Muscle layer of colon (tissue), 2 donors: ENCODE measurements around the gene DPP4.

Source experiments
- H3K27ac ChIP-seq: one replicate; pipeline ENCODE4 v1.7.0; 2013; ENCODE audit warnings: low read depth, mild to moderate bottlenecking, low read length, moderate library complexity
- H3K27me3 ChIP-seq, 2 donors: one replicate each; pipeline ENCODE4 v1.7.0; 2013; ENCODE audit warnings: low read length in 2 of 2, mild to moderate bottlenecking in 2 of 2; ENCODE audit not compliant: insufficient read depth in 2 of 2, control insufficient read depth in 1 of 2
- H3K36me3 ChIP-seq: one replicate; pipeline ENCODE4 v1.7.0; 2013; ENCODE audit warnings: mild to moderate bottlenecking, low read length; ENCODE audit not compliant: insufficient read depth
- H3K4me1 ChIP-seq: one replicate; pipeline ENCODE4 v1.7.0; 2013; ENCODE audit warnings: mild to moderate bottlenecking, low read length; ENCODE audit not compliant: insufficient read depth
- H3K4me3 ChIP-seq, 2 donors: one replicate each; pipeline ENCODE4 v1.7.0; 2013; ENCODE audit warnings: low read length in 2 of 2, low read depth in 1 of 2, mild to moderate bottlenecking in 1 of 2, moderate library complexity in 1 of 2
- H3K9ac ChIP-seq: one replicate; pipeline ENCODE4 v1.7.0; 2013; ENCODE audit warnings: low read length
- H3K9me3 ChIP-seq: one replicate; pipeline ENCODE4 v1.7.0; 2013; ENCODE audit warnings: mild to moderate bottlenecking, low read length
- donor health status: abdominal sarcoma.
- donor health status: Adenocarcinoma of cecum.

Gene DPP4

DNA sequence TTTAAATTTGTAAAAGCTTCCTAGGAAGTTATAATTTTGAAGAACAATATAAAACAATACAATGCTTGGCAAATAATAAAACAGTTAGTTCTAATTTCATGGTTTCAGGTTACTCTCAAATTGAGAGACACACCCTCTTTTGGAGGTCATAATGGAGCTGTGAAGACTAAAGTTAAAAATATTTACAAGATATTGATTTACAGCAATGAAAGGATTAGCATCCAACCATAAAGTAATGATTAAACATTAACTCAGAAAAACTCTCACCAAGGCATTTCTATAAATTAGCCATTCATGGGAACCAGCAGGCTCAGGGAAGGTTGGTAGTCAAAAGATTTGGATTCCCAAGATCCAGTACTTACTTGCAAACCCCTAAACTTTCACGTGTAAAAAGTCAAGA lies 6.4 kb downstream of the DPP4 start:
- Histone ChIP-seq H3K4me3 (no peak overlapping the region), H3K36me3 (no peaks in the 10 kb centered on the region), H3K9me3 (no peaks in the 10 kb centered on the region), H3K27ac (no peak overlapping the region), H3K27me3 (no peaks in the 10 kb centered on the region), H3K9ac (no peak overlapping the region), H3K4me1 (peaks cover 33% of the 10 kb centered on the region)

DNA sequence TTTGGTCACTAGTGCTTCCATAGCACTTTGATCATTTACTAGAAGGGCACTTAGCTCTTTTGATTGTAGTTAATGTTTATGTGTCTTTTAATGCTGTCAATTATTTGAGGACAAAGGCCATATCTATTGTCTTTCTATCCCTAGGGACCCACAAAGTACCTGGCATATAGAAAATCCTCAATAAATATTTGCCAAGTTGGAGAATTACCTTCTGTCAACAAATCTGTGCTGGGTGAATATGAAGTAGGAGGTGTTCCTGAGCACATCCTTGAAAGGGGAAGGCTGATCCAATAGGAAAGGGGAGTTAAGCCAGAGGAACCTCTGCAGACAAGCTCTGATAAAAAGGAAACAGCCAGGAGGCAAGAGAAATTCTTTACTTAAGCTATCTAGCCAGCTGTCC lies 8.2 kb downstream of the DPP4 start:
- Histone ChIP-seq H3K4me1 (peaks cover 16% of the 10 kb centered on the region), H3K9ac (no peak overlapping the region), H3K27me3 (no peaks in the 10 kb centered on the region), H3K9me3 (no peaks in the 10 kb centered on the region), H3K36me3 (no peaks in the 10 kb centered on the region), H3K27ac (no peak overlapping the region), H3K4me3 (no peak overlapping the region)

DNA sequence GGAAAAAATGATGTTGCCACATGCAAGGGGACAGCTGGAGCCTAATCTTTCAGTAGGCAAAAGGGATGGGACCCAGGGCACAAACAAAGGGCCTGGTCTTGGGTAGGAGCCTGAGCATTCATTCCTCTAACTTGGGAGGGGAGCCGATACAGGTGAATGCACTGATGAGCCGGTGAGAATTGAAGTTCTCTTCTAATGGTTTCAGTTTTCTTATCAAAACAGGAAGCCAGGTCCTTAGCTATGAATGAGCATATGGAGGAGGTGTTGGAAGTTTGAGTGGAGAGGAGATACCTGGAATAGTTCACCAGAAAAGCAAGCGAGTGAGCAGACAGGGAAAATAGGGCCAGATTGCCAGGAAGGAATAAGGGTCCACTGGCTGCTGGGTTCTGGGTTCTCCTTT lies 10.1 kb downstream of the DPP4 start:
- Histone ChIP-seq H3K36me3 (no peaks in the 10 kb centered on the region), H3K27me3 (no peaks in the 10 kb centered on the region), H3K4me3 (no peak overlapping the region), H3K4me1 (peaks cover 5% of the 10 kb centered on the region), H3K9ac (no peak overlapping the region), H3K9me3 (no peaks in the 10 kb centered on the region), H3K27ac (no peak overlapping the region)

DNA sequence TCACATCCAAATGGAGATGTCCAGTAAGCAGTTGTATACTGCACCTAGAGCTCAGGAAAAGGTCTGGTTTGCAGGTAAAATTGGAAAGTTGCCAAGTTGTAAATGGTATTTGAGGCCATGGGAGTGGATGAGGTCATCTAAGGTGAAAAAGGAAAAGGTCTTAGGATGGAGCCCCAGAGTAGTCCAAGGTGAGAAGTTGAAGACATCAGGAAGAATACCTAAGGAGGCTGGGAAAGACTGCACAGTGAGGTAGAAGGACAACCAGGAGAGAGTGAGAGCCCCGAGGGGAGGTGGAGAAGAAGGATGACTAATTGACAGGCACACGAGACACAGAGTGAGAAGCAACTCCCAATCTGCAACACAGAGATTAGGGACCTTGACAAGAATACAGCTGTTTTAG lies 10.7 kb downstream of the DPP4 start:
- peaks cover 4% of the 10 kb centered on the region for H3K4me1 ChIP-seq
- H3K4me3 ChIP-seq = no peak overlapping the region
- H3K9me3 ChIP-seq = no peaks in the 10 kb centered on the region
- no peak overlapping the region for H3K27ac ChIP-seq
- no peak overlapping the region for H3K9ac ChIP-seq
- H3K36me3 ChIP-seq = no peaks in the 10 kb centered on the region
- no peaks in the 10 kb centered on the region for H3K27me3 ChIP-seq

DNA sequence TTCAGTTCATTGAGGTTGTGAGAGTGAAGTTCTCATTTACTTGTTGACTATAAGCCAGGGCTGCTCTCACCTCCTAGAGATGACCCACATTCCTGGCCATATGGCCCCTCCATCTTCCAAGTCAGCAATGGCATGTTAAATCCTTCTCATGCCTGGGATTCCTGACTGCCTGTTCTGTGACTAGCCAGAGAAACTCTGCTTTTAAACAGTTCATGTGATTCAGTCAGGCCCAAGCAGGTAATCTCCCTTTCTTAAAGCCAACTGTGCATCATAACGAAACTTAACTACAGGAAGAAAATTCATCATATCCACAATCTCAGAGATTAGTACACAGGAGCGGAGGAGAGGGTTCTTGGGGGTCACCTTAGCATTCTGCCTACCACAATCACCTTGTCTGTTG lies 11.5 kb downstream of the DPP4 start:
- H3K27ac ChIP-seq = no peak overlapping the region
- no peaks in the 10 kb centered on the region for H3K36me3 ChIP-seq
- H3K4me1 ChIP-seq = peaks cover 4% of the 10 kb centered on the region
- H3K9me3 ChIP-seq = no peaks in the 10 kb centered on the region
- H3K4me3 ChIP-seq = no peak overlapping the region
- no peak overlapping the region for H3K9ac ChIP-seq
- no peaks in the 10 kb centered on the region for H3K27me3 ChIP-seq

DNA sequence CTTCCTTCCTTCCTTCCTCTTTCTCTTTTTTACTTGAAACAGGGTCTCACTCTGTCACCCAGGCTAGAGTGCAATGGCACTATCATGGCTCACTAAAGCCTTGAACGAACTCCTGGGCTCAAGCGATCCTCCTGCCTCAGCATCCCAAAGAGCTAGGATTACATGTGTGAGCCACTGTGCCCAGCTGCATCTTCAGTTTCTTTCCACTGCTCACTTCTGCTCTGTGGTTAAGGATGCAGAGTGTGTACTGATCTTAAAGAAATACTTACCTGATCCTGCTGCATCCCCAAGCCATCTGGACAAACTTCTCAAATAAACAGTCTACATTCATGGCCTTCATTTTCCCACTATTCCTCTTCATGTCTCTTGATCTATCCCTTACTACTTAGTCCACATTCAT lies 13.0 kb downstream of the DPP4 start:
- Histone ChIP-seq H3K36me3 (no peaks in the 10 kb centered on the region), H3K4me1 (peaks cover 4% of the 10 kb centered on the region), H3K27me3 (no peaks in the 10 kb centered on the region), H3K9me3 (no peaks in the 10 kb centered on the region), H3K4me3 (no peak overlapping the region), H3K27ac (no peak overlapping the region), H3K9ac (no peak overlapping the region)

DNA sequence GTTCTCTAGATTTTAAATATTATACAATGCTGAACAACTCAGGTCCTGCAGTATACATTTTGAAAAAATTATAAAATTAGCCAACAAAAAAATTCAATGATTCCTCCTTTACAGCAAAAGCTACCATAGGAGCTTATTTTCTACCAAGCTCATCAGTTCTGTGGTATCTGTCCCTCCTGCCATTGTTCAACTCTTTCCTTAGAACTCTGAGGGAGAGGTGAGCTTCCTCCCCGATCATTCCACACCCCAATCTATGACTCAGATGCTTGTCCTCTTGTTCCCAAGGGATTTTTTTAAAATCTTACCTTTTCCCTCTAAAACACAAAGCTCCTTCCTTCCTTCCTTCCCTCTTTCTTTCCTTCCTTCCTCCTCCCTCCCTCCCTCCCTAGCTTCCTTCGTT lies 13.5 kb downstream of the DPP4 start:
- Histone ChIP-seq H3K36me3 (no peaks in the 10 kb centered on the region), H3K27ac (no peak overlapping the region), H3K27me3 (no peaks in the 10 kb centered on the region), H3K9me3 (no peaks in the 10 kb centered on the region), H3K9ac (no peak overlapping the region), H3K4me1 (peaks cover 4% of the 10 kb centered on the region), H3K4me3 (no peak overlapping the region)

DNA sequence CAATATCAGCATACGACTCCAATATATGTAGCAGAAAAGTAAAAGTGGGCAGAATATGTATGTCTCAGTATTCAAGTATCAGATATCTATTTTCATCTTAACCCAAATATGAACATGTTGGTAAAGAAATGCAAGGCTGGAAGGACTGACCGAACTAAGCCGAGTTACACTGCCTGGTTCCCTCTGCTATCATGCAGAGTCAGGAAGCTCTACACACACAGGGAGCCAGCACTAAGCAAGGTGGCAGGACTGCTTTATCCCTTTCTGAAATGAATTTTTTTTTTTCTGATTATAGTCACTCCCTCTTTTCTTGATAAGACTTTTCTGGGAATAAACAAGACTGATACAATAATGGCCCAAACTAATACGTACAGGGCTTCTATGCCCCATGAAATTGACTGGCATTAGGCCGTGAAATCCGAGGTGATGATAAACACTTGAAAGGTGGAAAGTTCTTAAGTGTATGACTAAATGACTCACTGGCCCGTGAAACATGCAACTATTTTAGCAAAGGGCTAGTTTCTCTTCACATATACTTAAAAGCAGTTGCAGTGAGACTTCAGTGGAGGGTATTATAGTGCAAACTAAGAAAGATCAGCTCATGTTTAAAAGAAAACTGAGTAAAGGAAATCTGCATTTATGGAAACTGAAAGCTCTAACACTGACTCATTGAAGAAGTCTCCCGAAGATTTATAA lies 14.9 kb downstream of the DPP4 start:
- H3K27ac ChIP-seq = no peak overlapping the region

DNA sequence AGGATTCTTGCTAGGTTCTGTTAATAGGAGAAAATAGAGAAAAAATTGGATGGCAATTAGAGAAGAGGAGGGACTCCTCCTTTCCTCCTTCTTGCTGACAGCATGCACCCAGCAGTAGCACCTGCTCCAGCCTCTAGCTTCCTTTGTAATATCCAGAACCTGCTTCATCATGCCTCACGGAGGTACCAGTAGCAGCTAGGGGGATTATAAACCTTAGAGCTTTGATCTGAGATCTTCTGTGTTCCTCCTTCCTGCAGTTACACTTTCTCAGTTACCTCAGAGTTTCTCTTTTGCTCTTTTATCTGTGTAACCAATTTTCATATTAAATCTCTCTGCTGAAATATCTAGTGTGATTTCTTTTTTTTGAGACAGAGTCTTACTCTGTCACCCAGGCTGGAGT lies 16.6 kb downstream of the DPP4 start:
- H3K27ac ChIP-seq = no peak overlapping the region
- no peaks in the 10 kb centered on the region for H3K27me3 ChIP-seq
- H3K9me3 ChIP-seq = no peaks in the 10 kb centered on the region
- H3K4me1 ChIP-seq = peaks cover 4% of the 10 kb centered on the region
- H3K36me3 ChIP-seq = no peaks in the 10 kb centered on the region
- no peak overlapping the region for H3K9ac ChIP-seq
- H3K4me3 ChIP-seq = no peak overlapping the region

More for the DNA sequence above, 14.9 kb downstream of the DPP4 start:
- Histone ChIP-seq H3K4me1 (peaks cover 4% of the 10 kb centered on the region), H3K4me3 (peak overlapping the region in 1 of 2 donors; percentile 21), H3K36me3 (no peaks in the 10 kb centered on the region), H3K27me3 (no peaks in the 10 kb centered on the region), H3K9ac (no peak overlapping the region), H3K9me3 (no peaks in the 10 kb centered on the region)

DNA sequence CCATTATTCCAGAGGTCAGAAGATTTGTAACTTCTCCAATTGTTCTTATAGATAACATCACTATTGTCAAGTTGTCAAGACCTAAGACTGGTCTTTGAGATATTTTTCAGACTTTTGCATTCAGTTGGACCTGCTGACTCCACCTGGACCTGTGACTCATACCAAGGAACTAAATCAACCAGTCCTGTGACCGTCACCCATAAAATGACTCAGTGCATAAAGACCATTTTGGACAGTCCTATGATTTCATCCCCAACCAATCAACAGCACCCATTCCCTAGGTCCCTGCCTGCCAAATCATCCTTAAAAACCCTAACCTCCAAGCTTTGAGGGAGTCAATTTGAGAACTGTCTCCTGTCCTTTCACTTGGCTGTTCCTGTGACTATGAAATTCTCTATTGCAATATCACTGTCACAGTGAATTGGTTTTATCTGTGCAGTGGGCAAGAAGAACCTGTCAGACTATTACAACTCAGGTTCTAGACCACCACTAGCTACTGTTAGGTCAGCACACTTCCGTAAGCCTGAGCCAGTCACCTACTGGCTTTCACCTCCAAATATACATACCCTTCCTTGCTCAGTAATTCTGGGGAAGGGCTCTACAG lies 17.1 kb downstream of the DPP4 start:
- Histone ChIP-seq H3K36me3 (no peaks in the 10 kb centered on the region), H3K27me3 (no peaks in the 10 kb centered on the region), H3K4me1 (peaks cover 4% of the 10 kb centered on the region), H3K27ac (no peak overlapping the region), H3K9ac (no peak overlapping the region), H3K9me3 (no peaks in the 10 kb centered on the region), H3K4me3 (no peak overlapping the region)

DNA sequence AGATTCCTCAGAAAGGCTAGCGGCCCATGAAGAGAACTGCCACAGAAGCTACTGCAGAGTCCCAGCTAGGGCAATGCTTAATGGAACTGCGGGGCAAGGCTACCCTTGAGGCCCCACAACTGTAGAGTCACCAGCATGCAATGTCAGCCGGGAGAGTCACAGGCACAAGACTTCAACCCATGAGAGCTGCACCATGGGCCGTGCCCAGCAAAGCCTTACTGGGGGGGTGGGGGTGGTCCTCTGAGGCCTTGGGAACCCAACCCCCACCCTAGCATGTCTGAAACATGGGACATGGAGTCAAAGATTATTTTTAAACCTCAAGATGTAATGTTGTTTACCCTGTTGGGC lies 20.2 kb downstream of the DPP4 start:
- Histone ChIP-seq H3K27me3 (no peaks in the 10 kb centered on the region), H3K4me3 (no peak overlapping the region), H3K36me3 (no peaks in the 10 kb centered on the region), H3K27ac (no peak overlapping the region), H3K9me3 (no peaks in the 10 kb centered on the region), H3K4me1 (no peaks in the 10 kb centered on the region), H3K9ac (no peak overlapping the region)
